H1 (cell line): ENCODE measurements around the gene ULK2. TPM values are rescaled to one million over a fixed set of nuclear protein-coding genes. Genes with fewer than 3 reads are reported as not detected.

Source experiments
- BRCA1 ChIP-seq: IDR thresholded peaks from 2 replicates; pipeline ENCODE4 v1.6.1; 2012; ENCODE audit warnings: low read depth, low read length, improper control_type of control experiment
- CBX8 ChIP-seq: fragments of 300-800, 300-1000 bp; sonication (generic); IDR thresholded peaks from 2 replicates; pipeline ENCODE4 v1.7.1; 2016; ENCODE audit warnings: low read depth, low read length, borderline replicate concordance
- HDAC2 ChIP-seq, 2 experiments: fragments of 300-600 bp in 1 of 2; sonication (generic) in 1 of 2; IDR thresholded peaks; 2 replicates each; pipeline ENCODE4 v1.6.1; 2011 to 2012; ENCODE audit warnings: low read depth in 2 of 2, low read length in 2 of 2, mild to moderate bottlenecking in 2 of 2, moderate library complexity in 2 of 2, borderline replicate concordance in 1 of 2, inconsistent platforms in 1 of 2
- JUN ChIP-seq: IDR thresholded peaks from 2 replicates; pipeline ENCODE4 v1.6.1; 2011; ENCODE audit warnings: low read depth, mild to moderate bottlenecking, improper control_type of control experiment, low read length
- POLR2AphosphoS5 ChIP-seq: IDR thresholded peaks from 2 replicates; pipeline ENCODE4 v1.6.1; 2011; ENCODE audit warnings: low read depth, low read length
- SIN3A ChIP-seq, 2 experiments: IDR thresholded peaks in 1 of 2; conservative IDR thresholded peaks in 1 of 2; 2 replicates each; pipeline ENCODE4 v1.6.1; 2011 to 2012; ENCODE audit warnings: low read length in 2 of 2, improper control_type of control experiment in 1 of 2, low read depth in 1 of 2, mild to moderate bottlenecking in 1 of 2
- YY1 ChIP-seq: IDR thresholded peaks from 2 replicates; pipeline ENCODE4 v1.6.1; 2011; ENCODE audit warnings: low read depth, mild to moderate bottlenecking, low read length
- polyA plus RNA-seq, 7 experiments: library from polyadenylated mRNA; depleted of rRNA in 3 of 7; stranded (reverse) in 5 of 7; unstranded in 2 of 7; fragments of >200 nt in 5 of 7; fragments of 200-250 nt in 2 of 7; gene quantifications; 1 replicate in 5 of 7; 2 replicates in 1 of 7; 4 replicates in 1 of 7; pipeline versions ENCODE4 v1.2.1 to v1.2.3, GENCODE V29; 2011 to 2013; ENCODE audit warnings: missing spikeins in 2 of 7, mixed read lengths in 2 of 7
- total RNA-seq: library from RNA; stranded (reverse); fragmentation: NEBNext Ultra II Directional; extraction: Animal tissue kit (Norgen Biotek cat#: 25700); gene quantifications from 2 replicates; pipeline ENCODE4 v1.2.1, GENCODE V29; 2021
- TF ChIP-seq, protein P1 (sequence below): fragments of 300-600 bp; sonication (generic); IDR thresholded peaks from 2 replicates; pipeline ENCODE4 v1.7.1; 2012; ENCODE audit warnings: low read length, moderate library complexity, mild to moderate bottlenecking, inconsistent platforms; ENCODE audit not compliant: insufficient replicate concordance
- TF ChIP-seq, protein P2 (sequence below): IDR thresholded peaks from 2 replicates; pipeline ENCODE4 v1.6.1; 2012; ENCODE audit warnings: inconsistent platforms

Gene ULK2
- total and polyA plus RNA-seq, 2 of the 8 experiments (the other 6 are each of a cell fraction or from before 2014, with no cell fraction given): 5.3 to 9.8 TPM

DNA sequence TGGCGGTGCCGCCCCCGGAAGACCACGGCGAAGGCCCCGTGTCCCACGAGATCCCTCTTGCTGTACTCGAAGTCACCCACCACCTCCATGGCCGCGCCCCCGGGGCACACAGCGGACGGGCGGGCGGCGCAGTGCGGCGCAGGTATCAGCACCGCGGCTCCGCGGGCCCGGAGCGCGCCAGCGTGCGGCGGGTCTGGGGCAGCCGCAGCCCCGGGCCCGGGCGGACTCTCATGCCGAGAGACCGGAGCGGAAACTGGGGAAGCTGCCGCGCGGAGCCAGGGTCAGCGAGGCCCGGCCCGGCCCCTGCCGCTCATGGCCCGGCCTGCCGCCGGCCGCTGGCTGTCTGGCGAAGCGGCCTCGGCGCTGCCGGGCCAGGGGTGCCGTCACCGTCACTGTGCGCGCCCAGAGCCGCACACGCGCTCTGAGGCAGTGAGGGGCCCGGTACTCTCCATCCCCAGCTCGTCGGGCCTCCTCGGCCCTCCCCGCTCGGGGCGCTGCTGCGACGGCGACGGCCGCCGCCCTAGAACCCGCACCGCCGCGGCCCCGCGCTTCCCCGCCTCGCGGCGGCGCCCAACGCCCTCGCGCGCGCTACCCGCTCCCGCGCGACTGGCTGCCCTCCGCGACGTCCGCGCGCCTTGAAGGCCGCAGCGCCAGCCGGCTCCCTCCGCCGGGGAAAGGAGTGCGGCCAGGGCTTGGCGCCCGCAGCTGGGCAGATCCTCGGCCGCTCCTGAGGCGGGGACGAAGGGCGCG, at the start of gene ULK2 (continued):
- TF ChIP-seq, protein P1, sequence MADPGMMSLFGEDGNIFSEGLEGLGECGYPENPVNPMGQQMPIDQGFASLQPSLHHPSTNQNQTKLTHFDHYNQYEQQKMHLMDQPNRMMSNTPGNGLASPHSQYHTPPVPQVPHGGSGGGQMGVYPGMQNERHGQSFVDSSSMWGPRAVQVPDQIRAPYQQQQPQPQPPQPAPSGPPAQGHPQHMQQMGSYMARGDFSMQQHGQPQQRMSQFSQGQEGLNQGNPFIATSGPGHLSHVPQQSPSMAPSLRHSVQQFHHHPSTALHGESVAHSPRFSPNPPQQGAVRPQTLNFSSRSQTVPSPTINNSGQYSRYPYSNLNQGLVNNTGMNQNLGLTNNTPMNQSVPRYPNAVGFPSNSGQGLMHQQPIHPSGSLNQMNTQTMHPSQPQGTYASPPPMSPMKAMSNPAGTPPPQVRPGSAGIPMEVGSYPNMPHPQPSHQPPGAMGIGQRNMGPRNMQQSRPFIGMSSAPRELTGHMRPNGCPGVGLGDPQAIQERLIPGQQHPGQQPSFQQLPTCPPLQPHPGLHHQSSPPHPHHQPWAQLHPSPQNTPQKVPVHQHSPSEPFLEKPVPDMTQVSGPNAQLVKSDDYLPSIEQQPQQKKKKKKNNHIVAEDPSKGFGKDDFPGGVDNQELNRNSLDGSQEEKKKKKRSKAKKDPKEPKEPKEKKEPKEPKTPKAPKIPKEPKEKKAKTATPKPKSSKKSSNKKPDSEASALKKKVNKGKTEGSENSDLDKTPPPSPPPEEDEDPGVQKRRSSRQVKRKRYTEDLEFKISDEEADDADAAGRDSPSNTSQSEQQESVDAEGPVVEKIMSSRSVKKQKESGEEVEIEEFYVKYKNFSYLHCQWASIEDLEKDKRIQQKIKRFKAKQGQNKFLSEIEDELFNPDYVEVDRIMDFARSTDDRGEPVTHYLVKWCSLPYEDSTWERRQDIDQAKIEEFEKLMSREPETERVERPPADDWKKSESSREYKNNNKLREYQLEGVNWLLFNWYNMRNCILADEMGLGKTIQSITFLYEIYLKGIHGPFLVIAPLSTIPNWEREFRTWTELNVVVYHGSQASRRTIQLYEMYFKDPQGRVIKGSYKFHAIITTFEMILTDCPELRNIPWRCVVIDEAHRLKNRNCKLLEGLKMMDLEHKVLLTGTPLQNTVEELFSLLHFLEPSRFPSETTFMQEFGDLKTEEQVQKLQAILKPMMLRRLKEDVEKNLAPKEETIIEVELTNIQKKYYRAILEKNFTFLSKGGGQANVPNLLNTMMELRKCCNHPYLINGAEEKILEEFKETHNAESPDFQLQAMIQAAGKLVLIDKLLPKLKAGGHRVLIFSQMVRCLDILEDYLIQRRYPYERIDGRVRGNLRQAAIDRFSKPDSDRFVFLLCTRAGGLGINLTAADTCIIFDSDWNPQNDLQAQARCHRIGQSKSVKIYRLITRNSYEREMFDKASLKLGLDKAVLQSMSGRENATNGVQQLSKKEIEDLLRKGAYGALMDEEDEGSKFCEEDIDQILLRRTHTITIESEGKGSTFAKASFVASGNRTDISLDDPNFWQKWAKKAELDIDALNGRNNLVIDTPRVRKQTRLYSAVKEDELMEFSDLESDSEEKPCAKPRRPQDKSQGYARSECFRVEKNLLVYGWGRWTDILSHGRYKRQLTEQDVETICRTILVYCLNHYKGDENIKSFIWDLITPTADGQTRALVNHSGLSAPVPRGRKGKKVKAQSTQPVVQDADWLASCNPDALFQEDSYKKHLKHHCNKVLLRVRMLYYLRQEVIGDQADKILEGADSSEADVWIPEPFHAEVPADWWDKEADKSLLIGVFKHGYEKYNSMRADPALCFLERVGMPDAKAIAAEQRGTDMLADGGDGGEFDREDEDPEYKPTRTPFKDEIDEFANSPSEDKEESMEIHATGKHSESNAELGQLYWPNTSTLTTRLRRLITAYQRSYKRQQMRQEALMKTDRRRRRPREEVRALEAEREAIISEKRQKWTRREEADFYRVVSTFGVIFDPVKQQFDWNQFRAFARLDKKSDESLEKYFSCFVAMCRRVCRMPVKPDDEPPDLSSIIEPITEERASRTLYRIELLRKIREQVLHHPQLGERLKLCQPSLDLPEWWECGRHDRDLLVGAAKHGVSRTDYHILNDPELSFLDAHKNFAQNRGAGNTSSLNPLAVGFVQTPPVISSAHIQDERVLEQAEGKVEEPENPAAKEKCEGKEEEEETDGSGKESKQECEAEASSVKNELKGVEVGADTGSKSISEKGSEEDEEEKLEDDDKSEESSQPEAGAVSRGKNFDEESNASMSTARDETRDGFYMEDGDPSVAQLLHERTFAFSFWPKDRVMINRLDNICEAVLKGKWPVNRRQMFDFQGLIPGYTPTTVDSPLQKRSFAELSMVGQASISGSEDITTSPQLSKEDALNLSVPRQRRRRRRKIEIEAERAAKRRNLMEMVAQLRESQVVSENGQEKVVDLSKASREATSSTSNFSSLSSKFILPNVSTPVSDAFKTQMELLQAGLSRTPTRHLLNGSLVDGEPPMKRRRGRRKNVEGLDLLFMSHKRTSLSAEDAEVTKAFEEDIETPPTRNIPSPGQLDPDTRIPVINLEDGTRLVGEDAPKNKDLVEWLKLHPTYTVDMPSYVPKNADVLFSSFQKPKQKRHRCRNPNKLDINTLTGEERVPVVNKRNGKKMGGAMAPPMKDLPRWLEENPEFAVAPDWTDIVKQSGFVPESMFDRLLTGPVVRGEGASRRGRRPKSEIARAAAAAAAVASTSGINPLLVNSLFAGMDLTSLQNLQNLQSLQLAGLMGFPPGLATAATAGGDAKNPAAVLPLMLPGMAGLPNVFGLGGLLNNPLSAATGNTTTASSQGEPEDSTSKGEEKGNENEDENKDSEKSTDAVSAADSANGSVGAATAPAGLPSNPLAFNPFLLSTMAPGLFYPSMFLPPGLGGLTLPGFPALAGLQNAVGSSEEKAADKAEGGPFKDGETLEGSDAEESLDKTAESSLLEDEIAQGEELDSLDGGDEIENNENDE: no peak
- TF ChIP-seq SIN3A (conservative IDR thresholded peaks at IDR 0.05 in 1 of 2, IDR thresholded peaks at IDR 0.05 in 1 of 2; ENCODE audit: low read depth in 1 of 2, low read length in 2 of 2) (peak in 1 of 2 experiments; percentile 41; a peak in 2 of 4 replicates), JUN (no peak), BRCA1 (peak; percentile 22; the same call in 1 of the 2 replicates), HDAC2 (IDR thresholded peaks at IDR 0.05; ENCODE audit: borderline replicate concordance in 1 of 2, low read depth in 2 of 2, low read length in 2 of 2) (peak in 1 of 2 experiments; percentile 99; a peak in 3 of 4 replicates), POLR2AphosphoS5 (peak; percentile 59), YY1 (no peak), CBX8 (no peak)
- TF ChIP-seq, protein P2, sequence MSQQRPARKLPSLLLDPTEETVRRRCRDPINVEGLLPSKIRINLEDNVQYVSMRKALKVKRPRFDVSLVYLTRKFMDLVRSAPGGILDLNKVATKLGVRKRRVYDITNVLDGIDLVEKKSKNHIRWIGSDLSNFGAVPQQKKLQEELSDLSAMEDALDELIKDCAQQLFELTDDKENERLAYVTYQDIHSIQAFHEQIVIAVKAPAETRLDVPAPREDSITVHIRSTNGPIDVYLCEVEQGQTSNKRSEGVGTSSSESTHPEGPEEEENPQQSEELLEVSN: peak; percentile 81
